GM19455 (cell line): ENCODE measurements around the gene BPIFB1.

ENCODE experiments used
- ATAC-seq: cut with Tn5 transposase; IDR thresholded peaks from one replicate; pipeline ENCODE4 v1.9.1; 2021; ENCODE audit not compliant: unreplicated experiment

Gene BPIFB1

DNA sequence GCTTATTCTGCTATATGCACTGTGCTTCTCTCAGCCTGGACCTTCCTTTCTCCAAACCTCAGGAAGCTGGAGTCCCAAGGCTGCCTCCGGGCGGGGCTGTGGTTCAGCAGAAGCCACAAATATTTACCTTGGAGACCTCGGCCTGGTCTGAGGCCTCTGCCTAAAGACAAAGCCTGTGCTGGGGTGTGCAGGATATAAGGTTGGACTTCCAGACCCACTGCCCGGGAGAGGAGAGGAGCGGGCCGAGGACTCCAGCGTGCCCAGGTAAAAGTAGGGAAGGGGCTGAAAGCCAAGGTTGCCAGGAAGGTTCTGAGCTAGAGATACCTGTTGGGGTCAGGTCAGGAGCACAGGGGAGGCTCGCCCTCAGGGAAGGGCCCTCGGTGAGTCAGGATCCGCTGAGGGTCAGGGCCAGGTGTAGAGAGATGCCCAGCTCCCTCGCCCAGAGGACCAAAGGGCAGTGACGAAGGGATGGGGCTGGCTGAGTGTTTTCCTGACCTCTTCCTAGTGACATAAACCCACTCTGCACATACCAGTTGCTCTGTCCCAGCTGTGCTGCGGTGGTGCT, at the start of gene BPIFB1:
TSS of gene BPIFB1 (plus strand) at position 224 of the 565 bp plus-strand sequence. CDS start 2,860 bp downstream, outside the sequence.
- no peak for ATAC-seq

DNA sequence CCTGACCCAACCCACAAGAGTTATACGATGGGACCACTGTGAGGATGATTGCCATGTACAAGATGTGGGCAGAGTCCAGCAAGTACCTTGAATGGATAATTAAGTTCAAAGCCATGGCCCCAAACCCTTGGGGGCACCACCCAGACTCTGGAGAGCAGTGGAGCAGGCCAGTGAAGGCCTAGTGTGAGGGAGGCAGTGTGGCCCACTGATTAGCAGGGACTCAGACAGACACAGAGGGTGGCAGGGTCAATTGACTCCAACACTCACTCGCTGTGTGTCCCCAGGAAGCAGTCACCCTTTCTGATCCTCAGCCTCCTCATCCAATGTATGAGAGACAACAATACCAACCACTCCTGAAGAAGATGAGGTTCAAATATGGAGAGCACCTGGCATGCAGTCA, 49.0 kb upstream of the BPIFB1 start:
- no peak for ATAC-seq

DNA sequence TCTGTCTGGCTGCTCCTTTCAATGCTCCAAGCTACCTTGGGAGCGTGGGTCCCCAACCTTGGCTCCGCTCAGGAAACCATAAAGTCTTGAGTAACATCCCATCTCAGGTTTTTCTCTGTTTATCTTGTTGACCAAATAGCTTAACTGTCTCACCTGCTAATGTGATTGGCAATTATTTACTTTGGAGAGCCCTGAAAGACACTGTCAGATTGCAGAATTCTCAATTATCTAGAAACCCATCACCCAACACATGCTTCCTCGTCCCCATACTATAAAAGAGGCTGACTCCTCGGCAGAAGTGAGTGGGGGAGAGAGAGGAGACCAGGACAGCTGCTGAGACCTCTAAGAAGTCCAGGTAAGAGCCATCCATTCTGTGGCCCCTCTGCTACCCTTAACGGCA, 47.3 kb upstream of the BPIFB1 start, which contains the start of gene BPIFA1:
TSS of gene BPIFA1 (plus strand) at position 301 of the 400 bp plus-strand sequence. CDS start 1,716 bp downstream, outside the sequence.
- no peak for ATAC-seq

- ATAC-seq = no peak
Observed at GRCh38 chr20:33236351-33236750, 46.7 kb upstream of the BPIFB1 start.

- no peak for ATAC-seq
Observed at GRCh38 chr20:33237989-33238388, 45.0 kb upstream of the BPIFB1 start.

GRCh38 chr20:33239418-33239817, 43.6 kb upstream of the BPIFB1 start:
- ATAC-seq = no peak

GRCh38 chr20:33239979-33240736, 42.9 kb upstream of the BPIFB1 start:
- no peak for ATAC-seq

DNA sequence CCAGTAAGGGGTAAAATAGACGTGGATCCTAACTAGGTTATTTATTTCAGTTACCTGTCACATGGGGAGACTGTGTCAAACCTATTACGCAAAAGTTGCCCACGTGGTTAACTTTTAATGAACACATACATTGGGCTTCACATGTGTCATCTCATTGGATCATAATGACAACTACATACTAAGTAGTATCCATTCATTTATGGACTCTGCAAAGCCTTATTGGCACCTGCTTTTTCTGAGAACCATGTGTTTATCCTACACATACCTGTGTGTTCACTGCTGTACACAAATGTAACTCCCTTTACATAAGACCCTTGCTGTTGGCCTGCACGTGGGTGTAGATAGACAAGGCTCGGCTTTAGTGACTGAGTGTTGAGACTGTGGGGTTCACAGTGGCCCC, 42.1 kb upstream of the BPIFB1 start:
- no peak for ATAC-seq

GRCh38 chr20:33242319-33243100, 40.5 kb upstream of the BPIFB1 start:
- ATAC-seq = no peak

- no peak for ATAC-seq
Observed at GRCh38 chr20:33246077-33246476, 36.9 kb upstream of the BPIFB1 start.

DNA sequence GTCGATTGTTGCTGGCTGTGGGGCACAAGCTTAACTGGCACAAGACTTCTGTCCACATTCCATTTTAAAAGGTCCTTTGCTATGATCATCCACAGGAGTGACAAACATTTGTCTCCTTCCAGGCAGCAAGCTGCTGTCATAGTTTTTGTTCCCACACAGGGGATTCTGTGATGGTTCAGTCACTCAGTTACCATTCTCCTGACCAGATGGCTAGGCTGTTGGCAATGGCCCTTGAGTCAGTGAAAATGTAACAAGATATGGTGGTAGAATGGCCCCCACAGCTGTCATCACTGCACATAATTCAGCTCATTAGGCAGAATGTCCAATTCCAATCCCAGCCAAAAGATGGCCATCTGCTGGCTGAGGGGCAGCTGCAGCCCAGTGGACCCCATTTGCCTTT, 33.6 kb upstream of the BPIFB1 start:
- ATAC-seq = no peak

- no peak for ATAC-seq
Observed at GRCh38 chr20:33250666-33251065, 32.3 kb upstream of the BPIFB1 start.

- ATAC-seq = no peak
Observed at GRCh38 chr20:33251496-33251895, 31.5 kb upstream of the BPIFB1 start.

- ATAC-seq = no peak
Observed at GRCh38 chr20:33252460-33252859, 30.6 kb upstream of the BPIFB1 start.

GRCh38 chr20:33255005-33255404, 28.0 kb upstream of the BPIFB1 start:
- no peak for ATAC-seq

- ATAC-seq = no peak
Observed at GRCh38 chr20:33257237-33257636, 25.8 kb upstream of the BPIFB1 start.

- no peak for ATAC-seq
Observed at GRCh38 chr20:33259371-33259770, 23.6 kb upstream of the BPIFB1 start.

- no peak for ATAC-seq
Observed at GRCh38 chr20:33261465-33261864, 21.5 kb upstream of the BPIFB1 start.

DNA sequence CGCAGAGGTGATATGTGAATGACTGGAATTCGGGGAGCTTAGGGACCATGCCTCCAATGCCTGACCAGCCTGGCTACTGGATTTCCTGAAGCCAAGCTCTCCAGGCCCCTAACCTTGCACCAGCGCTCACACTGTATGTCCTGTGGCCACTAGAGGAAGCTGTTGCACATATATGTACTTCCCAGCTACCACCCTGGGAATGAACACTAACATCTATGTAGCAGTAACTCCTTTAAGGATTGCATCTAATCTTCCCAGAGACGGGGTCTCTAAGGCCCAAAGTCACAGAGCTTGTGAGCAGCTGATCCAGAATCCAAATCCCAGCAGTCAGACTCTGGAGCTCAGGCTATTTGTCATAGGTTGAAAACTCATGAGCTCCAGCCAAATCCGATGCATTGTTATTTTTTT, 20.4 kb upstream of the BPIFB1 start:
- no peak for ATAC-seq

GRCh38 chr20:33263784-33264183, 19.2 kb upstream of the BPIFB1 start:
- no peak for ATAC-seq

GRCh38 chr20:33267701-33268100, 15.3 kb upstream of the BPIFB1 start:
- no peak for ATAC-seq
